Putamen (tissue), 1 donor: ENCODE measurements around the gene TOX2.

Experiments used
- DNase-seq: peaks from one replicate; pipeline ENCODE4 v3.0.0-alpha.2; 2016; ENCODE audit warnings: low spot score

TOX2 gene

DNA sequence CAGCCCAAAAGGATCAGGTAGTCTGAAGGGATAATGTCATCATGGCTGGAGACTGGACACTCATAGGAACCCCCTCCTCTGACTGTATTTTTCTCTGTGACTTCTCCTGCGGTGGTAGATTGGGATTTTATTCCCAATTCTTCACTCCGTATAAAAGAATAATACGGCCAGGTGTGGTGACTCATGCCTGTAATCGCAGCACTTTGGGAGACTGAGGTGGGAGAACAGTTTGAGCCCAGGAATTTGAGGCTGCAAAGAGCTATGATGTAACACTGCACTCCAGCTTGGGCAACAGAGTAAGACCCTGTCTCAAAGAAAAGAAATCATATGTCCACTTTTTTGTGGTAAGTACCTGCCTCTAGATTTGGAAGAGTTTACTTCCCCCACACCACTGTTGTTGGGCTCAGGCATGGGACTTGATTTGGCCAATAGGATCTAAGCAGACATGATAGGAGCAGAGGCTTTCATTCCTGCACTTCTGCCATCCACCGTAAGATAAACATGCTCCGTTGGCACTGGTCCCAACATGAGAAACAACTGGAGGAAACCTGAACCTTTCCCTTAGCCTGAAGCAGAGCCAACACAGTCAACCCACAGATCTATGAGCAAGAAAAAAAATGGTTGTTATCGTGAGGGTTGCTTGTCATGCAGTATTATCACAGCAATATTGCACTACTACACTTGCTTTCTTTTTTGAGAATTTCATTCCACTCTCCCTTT, 190.3 kb downstream of the TOX2 start:
- DNase-seq: no peak

DNA sequence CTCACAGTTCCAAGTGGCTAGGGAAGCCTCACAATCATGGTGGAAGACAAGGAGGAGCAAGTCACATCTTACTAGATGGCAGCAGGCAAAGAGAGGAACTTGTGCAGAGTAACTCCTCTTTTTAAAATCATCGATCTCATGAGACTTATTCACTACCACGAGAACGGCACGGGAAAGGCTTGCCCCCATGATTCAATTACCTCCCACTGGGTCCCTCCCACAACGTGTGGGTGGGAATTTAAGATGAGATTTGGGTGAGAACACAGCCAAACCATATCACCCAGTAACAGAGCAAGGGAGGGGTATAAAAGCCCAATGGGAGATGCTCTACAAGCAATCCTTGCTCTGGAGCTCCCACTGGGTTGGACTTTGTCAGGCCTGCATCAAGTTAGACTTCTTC, 192.0 kb downstream of the TOX2 start:
- no peak for DNase-seq

DNA sequence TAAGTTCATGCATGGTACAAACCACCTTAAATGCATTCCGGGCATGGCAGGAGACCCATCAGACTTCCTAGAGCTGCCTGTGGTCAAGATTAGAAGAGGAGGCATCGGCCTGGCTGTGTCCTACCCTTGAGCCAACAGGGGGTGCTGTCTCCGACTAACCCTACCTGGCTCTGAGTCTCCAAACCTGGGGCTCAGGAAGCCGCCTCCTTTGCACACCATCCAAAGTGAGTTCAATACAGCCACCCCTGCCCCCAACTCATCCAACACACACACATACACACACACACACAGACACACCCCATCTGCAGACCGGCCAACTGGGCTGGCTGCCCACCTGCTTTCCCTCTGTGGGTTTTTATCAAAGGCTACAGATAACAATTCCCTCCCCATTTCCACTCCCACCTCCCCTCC, 195.3 kb downstream of the TOX2 start:
- DNase-seq: no peak

DNA sequence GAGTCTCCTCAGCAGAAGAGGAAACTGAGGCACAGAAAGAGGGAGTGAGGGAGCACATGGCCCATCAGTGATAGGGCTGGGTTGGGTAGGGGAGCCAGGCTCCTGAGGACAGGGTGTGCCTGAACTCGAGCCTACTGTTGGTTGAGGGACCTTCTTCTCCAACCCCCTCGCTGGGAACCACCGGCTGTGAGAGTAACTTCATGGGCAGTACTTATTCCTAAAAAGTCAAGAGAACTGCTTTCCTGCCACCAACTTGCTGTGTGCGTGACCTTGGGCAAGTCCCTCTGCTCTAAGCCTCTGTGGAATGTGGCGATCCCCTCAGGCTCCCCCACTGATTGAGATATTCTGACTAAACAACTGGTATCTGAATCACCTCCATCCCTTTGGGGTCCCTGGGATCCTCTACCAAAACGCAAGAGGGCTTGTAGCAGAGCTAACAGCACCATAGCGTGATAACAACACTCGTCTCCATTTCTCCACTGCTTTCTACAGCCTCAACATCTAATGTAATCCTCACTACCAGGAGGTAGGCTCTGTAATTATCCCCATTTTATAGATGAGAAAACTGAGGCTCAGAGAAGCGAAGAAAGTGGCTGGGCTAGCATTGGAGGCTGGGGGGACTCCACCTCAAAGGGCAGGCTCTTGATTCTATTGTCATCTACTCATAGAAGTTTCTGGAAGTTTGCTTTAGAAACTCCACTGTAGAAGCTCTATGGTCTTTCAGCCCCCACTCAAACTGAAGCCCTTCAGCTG, 196.3 kb downstream of the TOX2 start:
- DNase-seq: no peak

DNA sequence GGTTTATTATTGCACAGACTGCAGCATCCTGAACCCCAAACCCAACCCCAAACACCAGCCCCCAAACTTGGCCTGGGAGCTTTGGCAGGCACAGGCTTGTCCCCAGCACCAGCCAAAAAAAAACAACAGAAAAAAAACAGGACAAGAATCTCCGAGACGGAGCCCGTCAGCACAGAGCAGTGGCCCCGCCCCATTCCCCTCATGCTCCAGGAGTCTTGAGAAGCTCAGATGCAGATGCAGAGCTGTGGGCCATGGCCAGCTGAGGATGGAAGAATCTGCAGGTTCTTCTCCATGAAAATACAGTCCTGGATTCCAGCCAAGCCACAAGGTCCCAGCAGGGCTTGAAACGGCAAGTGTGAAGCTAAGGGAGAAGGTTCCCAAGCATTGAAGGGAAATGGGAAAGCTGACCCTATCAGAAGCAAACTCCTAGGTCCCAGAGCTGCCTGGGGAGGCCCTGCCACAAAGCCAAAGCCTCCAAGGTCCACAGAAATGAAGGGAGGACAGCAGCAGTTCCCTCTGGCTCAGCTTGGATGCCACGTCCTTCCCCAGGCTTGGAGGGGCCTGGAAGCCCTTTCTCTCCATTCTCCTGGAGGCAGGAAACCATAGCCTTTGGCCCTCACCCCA, 197.2 kb downstream of the TOX2 start:
- no peak for DNase-seq

DNA sequence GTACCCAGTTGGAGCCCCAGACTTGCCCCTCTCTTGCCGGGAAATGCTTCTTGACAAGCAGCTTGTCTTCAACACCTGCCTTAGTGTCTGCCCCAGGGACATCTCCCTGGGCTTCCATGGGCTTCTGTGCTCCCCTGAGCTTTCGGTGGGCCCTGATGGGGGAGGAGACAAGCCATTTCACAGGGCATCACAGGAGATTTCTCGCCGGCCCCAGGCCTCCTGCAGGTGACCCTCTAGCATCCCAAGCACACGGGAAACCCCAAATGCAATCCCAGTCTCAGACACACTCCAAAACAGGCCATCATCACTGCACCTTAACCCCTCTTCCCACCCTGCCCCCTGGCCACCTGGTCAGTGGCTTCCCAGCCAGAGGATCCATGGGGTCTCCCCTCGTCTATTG, 197.8 kb downstream of the TOX2 start:
- no peak for DNase-seq

DNA sequence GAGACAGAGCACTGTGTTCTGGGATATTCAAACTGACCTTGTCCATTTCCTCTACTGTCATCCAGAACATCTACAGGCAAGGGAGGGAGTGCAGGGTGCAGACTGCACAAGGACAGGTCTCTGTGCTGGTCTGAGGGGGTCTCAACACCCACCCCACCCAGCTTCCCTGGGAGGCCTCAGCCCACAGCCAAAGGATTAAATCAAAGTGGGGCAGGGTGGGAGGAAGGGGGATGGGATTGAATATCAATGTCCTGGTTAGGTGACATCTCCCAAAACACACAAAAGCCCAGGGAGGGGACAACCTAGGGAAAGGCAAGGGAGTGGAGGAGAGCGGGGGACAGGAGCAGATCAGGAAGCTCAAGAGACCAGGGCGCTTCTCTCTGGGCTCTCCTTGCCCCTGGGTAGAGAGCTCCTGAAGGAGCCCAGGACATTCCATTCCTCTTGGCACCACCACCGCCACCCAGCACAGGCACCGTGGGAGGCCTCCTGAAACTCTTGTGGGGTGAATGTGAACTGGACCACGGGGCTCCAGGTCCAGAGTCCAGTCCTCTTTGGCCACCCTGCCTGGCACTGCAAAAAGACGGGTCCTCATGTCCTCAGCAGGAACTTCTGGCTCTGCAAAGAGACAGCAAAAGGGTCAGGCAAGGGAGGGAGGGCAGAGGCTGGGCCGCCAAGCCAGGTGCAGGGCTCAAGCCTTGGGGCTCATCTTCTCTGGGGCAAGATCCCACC, 198.4 kb downstream of the TOX2 start:
- no peak for DNase-seq

DNA sequence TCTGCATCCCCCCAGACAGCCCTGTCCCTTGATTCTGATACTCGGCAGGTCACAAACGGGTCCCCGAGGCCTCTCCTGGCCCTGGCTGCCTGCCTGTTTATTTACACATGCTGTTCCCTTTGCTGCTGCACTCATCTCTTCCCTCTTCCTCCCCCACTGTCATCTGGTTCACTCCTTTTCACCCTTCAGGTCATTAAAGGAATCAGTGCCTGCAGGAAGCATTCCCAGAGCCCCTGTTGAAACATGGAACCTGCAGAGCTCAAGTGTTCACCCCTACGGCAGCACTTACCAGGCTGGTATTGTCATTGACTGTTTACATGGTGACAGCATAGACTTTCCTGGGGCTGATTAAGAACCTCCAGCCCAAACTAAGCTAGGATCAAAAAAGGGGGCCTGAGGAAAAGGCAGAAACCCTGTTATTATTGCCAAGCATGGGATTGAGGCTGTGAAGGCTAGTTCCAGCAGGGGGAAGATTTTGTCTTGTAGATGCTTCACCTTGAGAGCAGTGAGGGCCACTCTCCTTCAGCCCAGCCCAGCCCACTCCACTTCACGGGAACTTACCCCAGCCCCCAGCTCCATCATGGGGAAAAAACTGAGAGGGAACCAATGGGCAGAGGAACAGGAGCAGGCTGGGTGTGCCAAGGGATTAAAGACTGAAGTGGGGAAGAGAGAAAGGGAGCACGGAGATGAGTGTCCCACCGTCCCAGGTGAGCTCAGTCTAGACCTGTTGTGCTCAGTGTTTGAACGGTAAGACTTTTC, 199.1 kb downstream of the TOX2 start:
- no peak for DNase-seq

DNA sequence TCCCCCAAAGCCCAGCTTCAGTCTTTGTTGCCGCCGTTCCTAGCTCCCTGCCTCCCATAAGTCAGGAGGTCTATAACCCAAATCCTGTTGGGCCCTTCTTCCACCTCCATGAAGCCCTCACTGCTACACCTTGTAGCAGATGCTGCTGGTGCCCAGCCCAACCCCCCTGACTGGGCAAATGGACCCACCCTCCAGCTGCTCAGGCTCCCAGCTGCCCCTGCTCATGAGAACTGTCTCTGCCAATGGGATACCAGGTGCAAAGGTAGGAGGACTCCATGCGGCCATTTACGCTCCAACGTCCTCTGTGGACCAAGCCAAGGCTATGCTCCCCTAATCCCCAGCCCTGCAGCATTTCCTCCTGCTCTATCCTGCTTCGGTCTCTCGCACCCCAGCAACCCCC, 200.5 kb downstream of the TOX2 start:
- no peak for DNase-seq

DNA sequence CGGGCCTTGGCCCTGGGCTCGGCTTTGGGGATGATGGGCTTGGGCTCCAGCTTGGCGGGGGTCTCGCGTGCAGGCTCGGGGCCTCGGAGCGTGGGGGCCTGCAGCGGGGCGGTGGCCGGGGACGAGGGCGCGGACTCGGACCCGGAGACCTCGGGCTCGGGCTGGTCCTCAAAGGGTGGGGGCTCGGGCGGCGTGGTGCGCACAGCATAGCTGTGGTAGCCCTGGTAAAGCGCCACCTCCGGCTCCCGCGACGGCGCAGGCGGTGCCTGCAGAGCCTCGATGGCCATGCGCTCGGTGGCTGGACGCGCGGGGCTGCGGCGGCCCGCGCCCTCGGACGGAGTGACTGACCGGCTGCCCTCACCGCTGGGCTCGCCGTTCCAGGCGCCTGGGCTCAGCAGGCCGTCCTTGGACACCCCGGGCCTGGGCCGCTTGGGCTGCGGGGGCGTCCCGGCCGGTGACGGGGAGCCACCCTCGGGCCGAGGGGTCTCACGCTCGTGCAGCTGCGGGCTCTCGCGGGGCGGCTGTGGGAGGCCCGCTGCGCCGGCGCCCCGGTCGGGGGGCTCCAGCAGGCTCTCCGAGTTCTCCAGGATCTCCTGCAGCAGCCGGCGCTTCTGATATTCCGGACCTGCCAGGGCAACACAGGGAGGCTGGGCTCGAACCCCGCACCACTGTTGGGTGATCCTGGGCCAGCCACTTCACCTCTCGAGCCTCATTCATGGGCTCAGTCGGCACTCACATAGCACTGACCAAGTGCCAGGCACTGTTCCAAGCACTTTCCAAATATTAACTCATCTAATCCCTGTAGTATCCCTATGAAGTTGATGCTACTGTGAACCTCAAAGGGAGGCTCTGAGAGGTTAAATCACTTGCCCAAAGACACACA, 201.4 kb downstream of the TOX2 start:
- no peak for DNase-seq

DNA sequence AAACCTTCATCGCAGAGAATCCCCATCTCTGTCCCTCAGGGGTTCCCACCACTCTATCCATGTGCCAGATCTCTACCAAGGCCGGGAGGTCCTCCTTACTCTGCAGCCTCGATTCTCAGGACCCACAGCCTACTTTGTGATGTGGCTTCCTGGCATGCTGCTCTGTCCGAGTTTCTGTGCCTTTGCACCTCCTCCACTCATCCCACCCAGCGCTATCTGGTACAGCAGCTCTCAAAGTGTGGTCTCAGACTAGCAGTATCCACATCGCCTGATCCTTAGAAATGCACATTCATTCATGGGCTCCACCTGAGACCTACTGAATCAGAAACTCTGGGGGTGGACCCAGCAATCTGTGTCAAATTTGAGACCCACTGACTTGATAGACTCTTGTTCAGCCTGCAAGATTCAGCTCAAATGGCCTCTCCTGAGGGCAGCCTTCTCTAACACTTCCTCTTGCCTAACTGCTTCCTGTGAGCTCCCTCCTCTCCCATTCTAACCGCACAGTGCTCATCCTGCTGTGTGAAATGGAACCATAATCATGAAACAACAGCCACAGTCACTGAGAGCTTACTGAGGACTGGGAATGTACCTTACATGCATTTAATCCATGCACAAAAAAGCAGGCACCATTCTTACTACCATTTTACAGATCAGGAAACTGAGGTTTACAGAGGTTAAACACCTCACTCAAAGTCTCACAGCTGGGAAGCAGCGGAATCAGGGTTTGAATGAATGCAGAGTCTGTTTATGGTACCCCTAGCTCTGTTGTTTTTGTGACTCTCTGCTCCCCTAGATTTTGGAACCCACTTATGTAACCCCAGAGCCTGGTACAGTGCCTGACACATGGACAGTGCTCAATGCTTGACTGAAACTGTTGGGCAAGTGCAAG, 202.9 kb downstream of the TOX2 start:
- no peak for DNase-seq

DNA sequence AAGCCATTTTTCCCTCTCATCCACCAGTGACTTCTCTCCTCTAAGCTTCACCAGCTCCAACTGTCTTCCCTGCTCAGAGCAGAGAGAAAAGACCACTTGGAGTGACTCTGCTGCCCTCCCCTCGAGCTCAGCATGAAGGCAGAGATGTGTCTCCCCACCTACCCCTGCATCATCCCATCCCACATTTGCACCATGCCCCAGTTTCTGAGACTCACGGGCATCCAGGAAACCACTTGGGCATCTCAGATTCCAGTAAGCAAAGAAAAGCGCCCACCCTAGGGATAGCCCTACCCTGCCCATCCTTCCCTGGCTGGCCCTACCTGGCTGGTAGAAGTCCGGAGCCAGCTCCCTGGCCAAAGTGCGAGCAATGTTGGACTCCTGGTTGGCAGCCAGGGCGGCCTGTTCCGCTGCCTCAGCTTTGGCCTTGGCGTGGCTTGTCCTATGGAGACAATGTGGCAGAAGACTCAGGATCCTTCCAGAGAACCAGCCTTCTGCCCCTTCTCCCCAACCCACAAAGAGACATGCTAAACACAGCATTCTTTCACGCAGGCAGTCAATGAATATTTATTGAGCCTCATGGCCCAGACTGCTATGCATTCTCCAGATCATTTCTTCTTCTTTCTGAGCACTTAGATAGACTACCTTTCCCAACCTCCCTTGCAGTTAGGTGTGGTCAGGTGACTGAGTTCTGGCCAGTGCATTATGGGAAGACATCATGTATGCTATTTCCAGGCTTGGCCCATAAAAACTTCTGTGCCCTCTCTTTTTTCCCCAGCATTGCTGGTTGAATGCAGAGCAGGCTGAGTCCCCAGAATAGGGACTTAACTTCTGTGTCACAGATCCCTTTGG, 203.8 kb downstream of the TOX2 start:
- no peak for DNase-seq
